HL-60 (cell line): ENCODE results near the gene CARMIL1.

ENCODE experiments used
- DNase-seq, 2 experiments: peaks; one replicate each; pipeline ENCODE4 v3.0.0-alpha.2; 2010 to 2020; ENCODE audit warnings: low read depth in 1 of 2, low spot score in 1 of 2
- H3K27ac ChIP-seq: fragments of 250-450 bp; sonication (Bioruptor Pico); replicated peaks from 2 replicates; pipeline ENCODE4 v1.5.1; 2020; ENCODE audit warnings: mild to moderate bottlenecking, moderate library complexity
- H3K27me3 ChIP-seq: fragments of 250-450 bp; sonication (Bioruptor Pico); 2 replicates; pipeline ENCODE4 v1.5.1; 2021; ENCODE audit warnings: mild to moderate bottlenecking, moderate library complexity; ENCODE audit not compliant: insufficient read depth, poor library complexity, severe bottlenecking
- H3K4me3 ChIP-seq: replicated peaks from 2 replicates; pipeline ENCODE4 v1.5.1; 2011; ENCODE audit warnings: mild to moderate bottlenecking, control low read depth, low read length; ENCODE audit not compliant: insufficient read depth
- GABPA ChIP-seq: IDR thresholded peaks from 2 replicates; pipeline ENCODE4 v1.6.1; 2012; ENCODE audit warnings: low read depth
- POLR2AphosphoS5 ChIP-seq: IDR thresholded peaks from 2 replicates; pipeline ENCODE4 v1.6.1; 2012; ENCODE audit warnings: low read depth
- SPI1 ChIP-seq: IDR thresholded peaks from 2 replicates; pipeline ENCODE4 v1.6.1; 2012; ENCODE audit warnings: low read depth, mild to moderate bottlenecking, borderline replicate concordance
- TF ChIP-seq, protein P1 (sequence below): IDR thresholded peaks from 2 replicates; pipeline ENCODE4 v1.6.1; 2012; ENCODE audit warnings: low read depth; ENCODE audit not compliant: insufficient replicate concordance
- TF ChIP-seq, protein P2 (sequence below): IDR thresholded peaks from one replicate; pipeline ENCODE4 v1.5.1; 2011; ENCODE audit warnings: low read length, control low read depth, inconsistent platforms; ENCODE audit not compliant: insufficient read depth

CARMIL1 gene

DNA sequence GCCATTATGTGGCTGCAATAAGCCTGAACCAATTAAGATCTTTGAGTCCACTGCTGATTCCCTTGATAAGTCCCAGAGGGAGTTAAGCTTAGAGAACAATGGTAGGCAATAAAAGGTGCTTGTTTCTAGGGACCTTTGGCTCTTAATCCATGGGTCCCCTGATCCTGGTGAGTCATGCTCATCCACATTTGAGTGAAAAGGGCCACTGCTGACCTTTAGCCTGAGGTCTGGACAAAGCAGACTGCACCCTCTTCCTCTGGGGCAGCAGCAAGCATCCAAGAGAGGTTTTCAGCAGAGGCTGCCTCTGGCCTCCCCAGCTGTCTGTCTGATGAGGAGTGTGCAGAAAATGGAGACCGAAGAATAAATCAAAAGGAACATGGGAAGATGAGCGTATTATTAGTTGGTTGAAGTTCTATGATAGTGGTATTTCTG lies 356.7 kb downstream of the CARMIL1 start:
- TF ChIP-seq GABPA = no peak
- TF ChIP-seq SPI1 = no peak
- TF ChIP-seq, protein P1, sequence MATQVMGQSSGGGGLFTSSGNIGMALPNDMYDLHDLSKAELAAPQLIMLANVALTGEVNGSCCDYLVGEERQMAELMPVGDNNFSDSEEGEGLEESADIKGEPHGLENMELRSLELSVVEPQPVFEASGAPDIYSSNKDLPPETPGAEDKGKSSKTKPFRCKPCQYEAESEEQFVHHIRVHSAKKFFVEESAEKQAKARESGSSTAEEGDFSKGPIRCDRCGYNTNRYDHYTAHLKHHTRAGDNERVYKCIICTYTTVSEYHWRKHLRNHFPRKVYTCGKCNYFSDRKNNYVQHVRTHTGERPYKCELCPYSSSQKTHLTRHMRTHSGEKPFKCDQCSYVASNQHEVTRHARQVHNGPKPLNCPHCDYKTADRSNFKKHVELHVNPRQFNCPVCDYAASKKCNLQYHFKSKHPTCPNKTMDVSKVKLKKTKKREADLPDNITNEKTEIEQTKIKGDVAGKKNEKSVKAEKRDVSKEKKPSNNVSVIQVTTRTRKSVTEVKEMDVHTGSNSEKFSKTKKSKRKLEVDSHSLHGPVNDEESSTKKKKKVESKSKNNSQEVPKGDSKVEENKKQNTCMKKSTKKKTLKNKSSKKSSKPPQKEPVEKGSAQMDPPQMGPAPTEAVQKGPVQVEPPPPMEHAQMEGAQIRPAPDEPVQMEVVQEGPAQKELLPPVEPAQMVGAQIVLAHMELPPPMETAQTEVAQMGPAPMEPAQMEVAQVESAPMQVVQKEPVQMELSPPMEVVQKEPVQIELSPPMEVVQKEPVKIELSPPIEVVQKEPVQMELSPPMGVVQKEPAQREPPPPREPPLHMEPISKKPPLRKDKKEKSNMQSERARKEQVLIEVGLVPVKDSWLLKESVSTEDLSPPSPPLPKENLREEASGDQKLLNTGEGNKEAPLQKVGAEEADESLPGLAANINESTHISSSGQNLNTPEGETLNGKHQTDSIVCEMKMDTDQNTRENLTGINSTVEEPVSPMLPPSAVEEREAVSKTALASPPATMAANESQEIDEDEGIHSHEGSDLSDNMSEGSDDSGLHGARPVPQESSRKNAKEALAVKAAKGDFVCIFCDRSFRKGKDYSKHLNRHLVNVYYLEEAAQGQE = no peak
- no peak for TF ChIP-seq POLR2AphosphoS5
- TF ChIP-seq, protein P2, sequence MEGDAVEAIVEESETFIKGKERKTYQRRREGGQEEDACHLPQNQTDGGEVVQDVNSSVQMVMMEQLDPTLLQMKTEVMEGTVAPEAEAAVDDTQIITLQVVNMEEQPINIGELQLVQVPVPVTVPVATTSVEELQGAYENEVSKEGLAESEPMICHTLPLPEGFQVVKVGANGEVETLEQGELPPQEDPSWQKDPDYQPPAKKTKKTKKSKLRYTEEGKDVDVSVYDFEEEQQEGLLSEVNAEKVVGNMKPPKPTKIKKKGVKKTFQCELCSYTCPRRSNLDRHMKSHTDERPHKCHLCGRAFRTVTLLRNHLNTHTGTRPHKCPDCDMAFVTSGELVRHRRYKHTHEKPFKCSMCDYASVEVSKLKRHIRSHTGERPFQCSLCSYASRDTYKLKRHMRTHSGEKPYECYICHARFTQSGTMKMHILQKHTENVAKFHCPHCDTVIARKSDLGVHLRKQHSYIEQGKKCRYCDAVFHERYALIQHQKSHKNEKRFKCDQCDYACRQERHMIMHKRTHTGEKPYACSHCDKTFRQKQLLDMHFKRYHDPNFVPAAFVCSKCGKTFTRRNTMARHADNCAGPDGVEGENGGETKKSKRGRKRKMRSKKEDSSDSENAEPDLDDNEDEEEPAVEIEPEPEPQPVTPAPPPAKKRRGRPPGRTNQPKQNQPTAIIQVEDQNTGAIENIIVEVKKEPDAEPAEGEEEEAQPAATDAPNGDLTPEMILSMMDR = no peak
- H3K4me3 ChIP-seq = no peak overlapping the region
- H3K27me3 ChIP-seq = no peaks in the 10 kb centered on the region
- DNase-seq = no peak
- no peak overlapping the region for H3K27ac ChIP-seq

GRCh38 chr6:25637211-25637610 lies 358.0 kb downstream of the CARMIL1 start:
- TF ChIP-seq SPI1 (no peak), POLR2AphosphoS5 (no peak), GABPA (no peak)
- TF ChIP-seq, protein P1 = no peak
- TF ChIP-seq, protein P2 = no peak
- Histone ChIP-seq H3K4me3 (no peak overlapping the region), H3K27ac (no peak overlapping the region), H3K27me3 (no peaks in the 10 kb centered on the region)
- DNase-seq = peak in 1 of 2 experiments; percentile 22

DNA sequence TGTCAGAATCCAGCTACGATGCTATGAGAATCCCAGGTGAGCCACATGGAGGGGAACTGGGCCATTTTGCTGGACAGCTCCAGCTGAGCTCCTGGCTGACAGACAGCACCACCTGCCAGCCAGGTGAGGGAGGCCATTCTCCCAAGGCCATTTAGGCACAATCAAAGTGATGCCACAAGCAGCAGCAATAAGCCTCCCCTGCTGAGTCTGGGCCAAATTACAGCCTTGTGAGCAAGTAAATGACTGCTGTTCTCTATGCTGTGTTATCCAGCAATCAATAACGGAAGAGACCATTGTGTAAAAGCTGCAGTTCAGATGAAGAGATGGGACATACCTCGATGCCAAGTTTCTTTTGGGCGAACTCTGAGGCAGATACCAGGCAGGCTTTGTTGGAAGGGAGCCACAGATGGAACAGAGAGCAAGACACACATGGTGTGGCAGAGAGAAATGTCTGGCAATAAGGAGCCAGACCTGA lies 358.8 kb downstream of the CARMIL1 start:
- Histone ChIP-seq H3K27me3 (no peaks in the 10 kb centered on the region), H3K27ac (no peak overlapping the region), H3K4me3 (no peak overlapping the region)
- no peak for DNase-seq
- TF ChIP-seq POLR2AphosphoS5 = no peak
- TF ChIP-seq, protein P1 = peak; percentile 75
